Mammary epithelial cell (primary cell): ENCODE results near the gene SERINC3.

Experiments used
- EZH2 ChIP-seq: IDR thresholded peaks from 2 replicates; pipeline ENCODE4 v1.6.1; 2012; ENCODE audit warnings: low read length, inconsistent platforms, borderline replicate concordance
- TF ChIP-seq, protein P1 (sequence below), 2 donors: IDR thresholded peaks in 1 of 2; conservative IDR thresholded peaks in 1 of 2; 2 replicates each; pipeline ENCODE4 v1.5.1; 2011 to 2012; ENCODE audit warnings: inconsistent platforms in 2 of 2, low read length in 2 of 2, mild to moderate bottlenecking in 2 of 2, control low read depth in 1 of 2, low read depth in 1 of 2; ENCODE audit not compliant: insufficient read depth in 1 of 2; ENCODE audit errors: extremely low read depth in 1 of 2

DNA sequence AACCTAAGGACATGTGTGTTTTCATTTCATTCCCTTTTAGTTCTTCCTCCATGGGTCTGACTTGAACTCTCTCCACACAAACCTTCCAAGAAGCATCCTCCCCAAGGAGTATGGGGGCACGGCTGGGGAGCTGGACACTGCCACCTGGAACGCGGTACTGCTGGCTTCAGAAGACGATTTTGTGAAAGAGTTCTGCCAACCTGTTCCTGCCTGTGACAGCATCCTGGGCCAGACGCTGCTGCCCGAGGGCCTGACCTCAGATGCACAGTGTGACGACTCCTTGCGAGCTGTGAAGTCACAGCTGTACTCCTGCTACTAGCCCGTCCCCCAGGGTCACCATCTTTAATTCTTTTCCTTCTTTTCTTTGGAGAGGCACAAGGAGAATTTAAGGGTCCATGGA lies 32.6 kb downstream of the SERINC3 start:
- TF ChIP-seq, protein P1, sequence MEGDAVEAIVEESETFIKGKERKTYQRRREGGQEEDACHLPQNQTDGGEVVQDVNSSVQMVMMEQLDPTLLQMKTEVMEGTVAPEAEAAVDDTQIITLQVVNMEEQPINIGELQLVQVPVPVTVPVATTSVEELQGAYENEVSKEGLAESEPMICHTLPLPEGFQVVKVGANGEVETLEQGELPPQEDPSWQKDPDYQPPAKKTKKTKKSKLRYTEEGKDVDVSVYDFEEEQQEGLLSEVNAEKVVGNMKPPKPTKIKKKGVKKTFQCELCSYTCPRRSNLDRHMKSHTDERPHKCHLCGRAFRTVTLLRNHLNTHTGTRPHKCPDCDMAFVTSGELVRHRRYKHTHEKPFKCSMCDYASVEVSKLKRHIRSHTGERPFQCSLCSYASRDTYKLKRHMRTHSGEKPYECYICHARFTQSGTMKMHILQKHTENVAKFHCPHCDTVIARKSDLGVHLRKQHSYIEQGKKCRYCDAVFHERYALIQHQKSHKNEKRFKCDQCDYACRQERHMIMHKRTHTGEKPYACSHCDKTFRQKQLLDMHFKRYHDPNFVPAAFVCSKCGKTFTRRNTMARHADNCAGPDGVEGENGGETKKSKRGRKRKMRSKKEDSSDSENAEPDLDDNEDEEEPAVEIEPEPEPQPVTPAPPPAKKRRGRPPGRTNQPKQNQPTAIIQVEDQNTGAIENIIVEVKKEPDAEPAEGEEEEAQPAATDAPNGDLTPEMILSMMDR (conservative IDR thresholded peaks at IDR 0.05 in 1 of 2, IDR thresholded peaks at IDR 0.05 in 1 of 2; ENCODE audit: extremely low read depth in 1 of 2, insufficient read depth in 1 of 2, low read depth in 1 of 2, low read length in 2 of 2), result no peak
- no peak for TF ChIP-seq EZH2
